Smooth muscle cell (in vitro differentiated cells): Measurements from ENCODE around the gene C1QTNF5. TPM values are rescaled to one million over a fixed set of nuclear protein-coding genes. Genes with fewer than 3 reads are reported as not detected.

Experiments
- DNase-seq: peaks from one replicate; lab custom pipeline; 2025; ENCODE audit not compliant: unreplicated experiment; lab: John Stamatoyannopoulos, UW
- H2AFZ ChIP-seq: fragments of 200-600 bp; sonication (generic); 2 replicates; pipeline ENCODE4 v1.6.0; 2016; ENCODE audit warnings: antibody characterized with exemption, low read depth, mild to moderate bottlenecking
- H3F3A ChIP-seq: fragments of 200-600 bp; sonication (generic); 2 replicates; pipeline ENCODE4 v1.6.0; 2017; ENCODE audit warnings: antibody characterized with exemption, low read depth
- H3K27ac ChIP-seq: fragments of 200-600 bp; sonication (generic); 2 replicates; pipeline ENCODE4 v1.5.1; 2016; ENCODE audit warnings: low read depth, mild to moderate bottlenecking
- H3K27me3 ChIP-seq: fragments of 200-600 bp; sonication (generic); 2 replicates; pipeline ENCODE4 v1.6.1; 2016; ENCODE audit warnings: low read depth, mild to moderate bottlenecking
- H3K36me3 ChIP-seq: fragments of 200-600 bp; sonication (generic); 2 replicates; pipeline ENCODE4 v1.5.1; 2016; ENCODE audit warnings: low read depth
- H3K4me1 ChIP-seq: fragments of 200-600 bp; sonication (generic); 2 replicates; pipeline ENCODE4 v1.5.1; 2016; ENCODE audit warnings: low read depth
- H3K4me2 ChIP-seq: fragments of 200-600 bp; sonication (generic); 2 replicates; pipeline ENCODE4 v1.6.0; 2016; ENCODE audit warnings: mild to moderate bottlenecking
- H3K4me3 ChIP-seq: fragments of 200-600 bp; sonication (generic); 2 replicates; pipeline ENCODE4 v1.5.1; 2016; ENCODE audit warnings: mild to moderate bottlenecking
- H3K79me2 ChIP-seq: fragments of 200-600 bp; sonication (generic); 2 replicates; pipeline ENCODE4 v1.6.0; 2016; ENCODE audit warnings: low read depth, mild to moderate bottlenecking
- H3K9ac ChIP-seq: fragments of 200-600 bp; sonication (generic); 2 replicates; pipeline ENCODE4 v1.6.0; 2016; ENCODE audit warnings: low read depth
- H3K9me3 ChIP-seq: fragments of 200-600 bp; sonication (generic); replicated peaks from 2 replicates; pipeline ENCODE4 v1.5.1; 2016; ENCODE audit warnings: low read depth
- H4K20me1 ChIP-seq: fragments of 200-600 bp; sonication (generic); 2 replicates; pipeline ENCODE4 v1.6.0; 2016; ENCODE audit warnings: low read depth
- CTCF ChIP-seq: fragments of 200-600 bp; sonication (generic); IDR thresholded peaks from 2 replicates; pipeline ENCODE4 v1.5.1; 2017; ENCODE audit warnings: borderline replicate concordance, mild to moderate bottlenecking, antibody characterized with exemption; ENCODE audit not compliant: insufficient read depth, poor library complexity, severe bottlenecking
- WGBS: methylation state at CpG from one replicate; pipeline ENCODE4 v1.1.7; 2016; ENCODE audit warnings: low lambda C conversion rate; 5-methylcytosine and 5-hydroxymethylcytosine counted together
- polyA plus RNA-seq: library from polyadenylated mRNA; unstranded; fragments of >200 nt; fragmentation: Nextera tagmentation; extraction: Ambion mirVana; gene quantifications from 2 replicates; pipeline ENCODE4 v1.2.1, GENCODE V29; 2016
- total RNA-seq: library from RNA; depleted of rRNA; stranded (reverse); fragments of >200 nt; gene quantifications from 2 replicates; pipeline ENCODE4 v1.2.3, GENCODE V29; 2014

Gene C1QTNF5
- total and polyA plus RNA-seq, 2 experiments from 2014 or later = 7.0 to 7.2 TPM

- Histone ChIP-seq H2AFZ (no peak overlapping the region), H3K4me3 (no peak overlapping the region), H3K4me2 (peak overlapping the region; percentile 84), H3K9ac (no peak overlapping the region), H3K79me2 (no peaks in the 10 kb centered on the region), H3F3A (peaks cover 4% of the 10 kb centered on the region), H3K36me3 (no peaks in the 10 kb centered on the region), H3K27ac (no peak overlapping the region), H4K20me1 (no peaks in the 10 kb centered on the region), H3K27me3 (no peaks in the 10 kb centered on the region), H3K9me3 (no peaks in the 10 kb centered on the region), H3K4me1 (peaks cover 30% of the 10 kb centered on the region)
- DNase-seq = no peak
- WGBS = 69% methylated on average over 6 of the region's 6 CpGs
- no peak for TF ChIP-seq CTCF
Measured at GRCh38 chr11:119365071-119365591, 24.4 kb upstream of the C1QTNF5 start.

- no peak for TF ChIP-seq CTCF
- peaks cover 25% of the 10 kb centered on the region for H3K4me1 ChIP-seq
- H3K27me3 ChIP-seq = no peaks in the 10 kb centered on the region
- peaks cover 4% of the 10 kb centered on the region for H3F3A ChIP-seq
- no peaks in the 10 kb centered on the region for H3K9me3 ChIP-seq
- 12% methylated on average over 15 of the region's 88 CpGs for WGBS
- peak overlapping the region; percentile 41 for H3K4me3 ChIP-seq
- H3K79me2 ChIP-seq = no peaks in the 10 kb centered on the region
- H2AFZ ChIP-seq = no peak overlapping the region
- H3K4me2 ChIP-seq = peak overlapping the region; percentile 84
- H4K20me1 ChIP-seq = no peaks in the 10 kb centered on the region
- H3K27ac ChIP-seq = no peak overlapping the region
- H3K36me3 ChIP-seq = no peaks in the 10 kb centered on the region
- no peak for DNase-seq
- no peak overlapping the region for H3K9ac ChIP-seq
Measured at GRCh38 chr11:119363851-119364590, 23.3 kb upstream of the C1QTNF5 start.

- no peaks in the 10 kb centered on the region for H3K27me3 ChIP-seq
- H3K79me2 ChIP-seq = no peaks in the 10 kb centered on the region
- TF ChIP-seq CTCF = no peak
- no peaks in the 10 kb centered on the region for H3K36me3 ChIP-seq
- peaks cover 18% of the 10 kb centered on the region for H3K4me1 ChIP-seq
- no peak overlapping the region for H3K27ac ChIP-seq
- H3K9me3 ChIP-seq = no peaks in the 10 kb centered on the region
- no peak for DNase-seq
- no peaks in the 10 kb centered on the region for H4K20me1 ChIP-seq
- peaks cover 4% of the 10 kb centered on the region for H3F3A ChIP-seq
- no peak overlapping the region for H2AFZ ChIP-seq
- H3K4me3 ChIP-seq = peak overlapping the region; percentile 41
- peak overlapping the region; percentile 84 for H3K4me2 ChIP-seq
- WGBS = 60% methylated on average over 43 of the region's 44 CpGs
- H3K9ac ChIP-seq = no peak overlapping the region
Measured at GRCh38 chr11:119363081-119363850, 22.6 kb upstream of the C1QTNF5 start.
